ENCODE measurements around the gene SHROOM1.

The SHROOM1 gene

GRCh38 chr5:132821350-132821749 lies 9.1 kb downstream of the SHROOM1 start:
- H3K27me3 ChIP-seq (ENCODE audit: insufficient read depth, low read length, poor library complexity, severe bottlenecking): no peaks in the 10 kb centered on the region
- H3K9me3 ChIP-seq (ENCODE audit: insufficient read depth, low read depth, low read length): no peaks in the 10 kb centered on the region
- H3F3A ChIP-seq (ENCODE audit: low read depth): no peaks in the 10 kb centered on the region
- no peaks in the 10 kb centered on the region for H3K9me2 ChIP-seq (replicated peaks; ENCODE audit: low read depth, low read length)
- no peak overlapping the region for H2AFZ ChIP-seq (ENCODE audit: low read length)
- no peak overlapping the region for H3K4me2 ChIP-seq (ENCODE audit: low read depth, low read length, poor library complexity, severe bottlenecking)
- TF ChIP-seq EZH2phosphoT487 (IDR thresholded peaks at IDR 0.05; ENCODE audit: borderline replicate concordance): no peak
- TF ChIP-seq, protein P1, sequence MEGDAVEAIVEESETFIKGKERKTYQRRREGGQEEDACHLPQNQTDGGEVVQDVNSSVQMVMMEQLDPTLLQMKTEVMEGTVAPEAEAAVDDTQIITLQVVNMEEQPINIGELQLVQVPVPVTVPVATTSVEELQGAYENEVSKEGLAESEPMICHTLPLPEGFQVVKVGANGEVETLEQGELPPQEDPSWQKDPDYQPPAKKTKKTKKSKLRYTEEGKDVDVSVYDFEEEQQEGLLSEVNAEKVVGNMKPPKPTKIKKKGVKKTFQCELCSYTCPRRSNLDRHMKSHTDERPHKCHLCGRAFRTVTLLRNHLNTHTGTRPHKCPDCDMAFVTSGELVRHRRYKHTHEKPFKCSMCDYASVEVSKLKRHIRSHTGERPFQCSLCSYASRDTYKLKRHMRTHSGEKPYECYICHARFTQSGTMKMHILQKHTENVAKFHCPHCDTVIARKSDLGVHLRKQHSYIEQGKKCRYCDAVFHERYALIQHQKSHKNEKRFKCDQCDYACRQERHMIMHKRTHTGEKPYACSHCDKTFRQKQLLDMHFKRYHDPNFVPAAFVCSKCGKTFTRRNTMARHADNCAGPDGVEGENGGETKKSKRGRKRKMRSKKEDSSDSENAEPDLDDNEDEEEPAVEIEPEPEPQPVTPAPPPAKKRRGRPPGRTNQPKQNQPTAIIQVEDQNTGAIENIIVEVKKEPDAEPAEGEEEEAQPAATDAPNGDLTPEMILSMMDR (conservative IDR thresholded peaks at IDR 0.05; ENCODE audit: low read length): no peak
- no peaks in the 10 kb centered on the region for H4K20me1 ChIP-seq (ENCODE audit: insufficient read depth, low read length, poor library complexity, severe bottlenecking)
- H3K36me3 ChIP-seq (ENCODE audit: insufficient read depth, low read length): no peaks in the 10 kb centered on the region
- H3K79me2 ChIP-seq (ENCODE audit: insufficient read depth, low read length): no peaks in the 10 kb centered on the region
- no peak overlapping the region for H3K9ac ChIP-seq (ENCODE audit: low read depth, low read length, poor library complexity, severe bottlenecking)
- H3K4me1 ChIP-seq (ENCODE audit: insufficient read depth, low read length, poor library complexity, severe bottlenecking): no peaks in the 10 kb centered on the region
- H3K4me3 ChIP-seq (ENCODE audit: low read length, poor library complexity, severe bottlenecking): no peak overlapping the region

- Histone ChIP-seq H3K9me2 (replicated peaks; ENCODE audit: low read depth, low read length) (no peaks in the 10 kb centered on the region), H3K36me3 (ENCODE audit: insufficient read depth, low read length) (no peaks in the 10 kb centered on the region), H3K9me3 (ENCODE audit: insufficient read depth, low read depth, low read length) (no peaks in the 10 kb centered on the region), H3K79me2 (ENCODE audit: insufficient read depth, low read length) (no peaks in the 10 kb centered on the region), H4K20me1 (ENCODE audit: insufficient read depth, low read length, poor library complexity, severe bottlenecking) (no peaks in the 10 kb centered on the region), H3K4me3 (ENCODE audit: low read length, poor library complexity, severe bottlenecking) (no peak overlapping the region), H3K4me1 (ENCODE audit: insufficient read depth, low read length, poor library complexity, severe bottlenecking) (no peaks in the 10 kb centered on the region), H3K4me2 (ENCODE audit: low read depth, low read length, poor library complexity, severe bottlenecking) (no peak overlapping the region), H3K27me3 (ENCODE audit: insufficient read depth, low read length, poor library complexity, severe bottlenecking) (no peaks in the 10 kb centered on the region), H3K9ac (ENCODE audit: low read depth, low read length, poor library complexity, severe bottlenecking) (no peak overlapping the region), H2AFZ (ENCODE audit: low read length) (no peak overlapping the region), H3F3A (ENCODE audit: low read depth) (no peaks in the 10 kb centered on the region)
- TF ChIP-seq EZH2phosphoT487 (IDR thresholded peaks at IDR 0.05; ENCODE audit: borderline replicate concordance): no peak
- TF ChIP-seq, protein P1 (conservative IDR thresholded peaks at IDR 0.05; ENCODE audit: low read length): peak; percentile 69
Measured at GRCh38 chr5:132820162-132820754, 10.2 kb downstream of the SHROOM1 start.

DNA sequence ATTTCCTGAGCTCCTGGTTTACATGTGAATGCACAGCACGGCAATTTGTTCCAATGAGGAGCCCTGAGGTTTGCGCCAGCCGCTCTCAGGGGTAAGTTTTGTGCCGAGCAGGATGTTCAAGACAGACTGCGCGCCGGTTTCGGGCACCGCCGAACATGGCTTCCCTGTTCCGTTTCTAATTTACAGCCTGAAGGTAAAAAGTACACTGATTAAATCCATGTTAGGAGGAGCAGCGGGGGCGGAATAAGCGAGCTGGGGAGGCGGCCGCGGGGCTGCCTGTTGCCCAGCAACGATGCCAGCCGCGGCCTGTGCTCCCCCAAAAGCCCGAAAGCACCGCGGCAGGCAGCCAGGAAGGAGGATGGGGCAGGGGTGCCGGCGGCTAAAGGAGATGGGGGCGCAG lies 11.0 kb downstream of the SHROOM1 start:
- no peak for TF ChIP-seq EZH2phosphoT487 (IDR thresholded peaks at IDR 0.05; ENCODE audit: borderline replicate concordance)
- TF ChIP-seq, protein P1 (conservative IDR thresholded peaks at IDR 0.05; ENCODE audit: low read length): no peak
- H3F3A ChIP-seq (ENCODE audit: low read depth): no peaks in the 10 kb centered on the region
- H3K4me1 ChIP-seq (ENCODE audit: insufficient read depth, low read length, poor library complexity, severe bottlenecking): no peaks in the 10 kb centered on the region
- no peaks in the 10 kb centered on the region for H3K9me2 ChIP-seq (replicated peaks; ENCODE audit: low read depth, low read length)
- H3K27me3 ChIP-seq (ENCODE audit: insufficient read depth, low read length, poor library complexity, severe bottlenecking): no peaks in the 10 kb centered on the region
- no peak overlapping the region for H3K4me2 ChIP-seq (ENCODE audit: low read depth, low read length, poor library complexity, severe bottlenecking)
- no peaks in the 10 kb centered on the region for H3K9me3 ChIP-seq (ENCODE audit: insufficient read depth, low read depth, low read length)
- no peak overlapping the region for H3K4me3 ChIP-seq (ENCODE audit: low read length, poor library complexity, severe bottlenecking)
- no peaks in the 10 kb centered on the region for H3K79me2 ChIP-seq (ENCODE audit: insufficient read depth, low read length)
- H2AFZ ChIP-seq (ENCODE audit: low read length): no peak overlapping the region
- no peak overlapping the region for H3K9ac ChIP-seq (ENCODE audit: low read depth, low read length, poor library complexity, severe bottlenecking)
- H4K20me1 ChIP-seq (ENCODE audit: insufficient read depth, low read length, poor library complexity, severe bottlenecking): no peaks in the 10 kb centered on the region
- no peaks in the 10 kb centered on the region for H3K36me3 ChIP-seq (ENCODE audit: insufficient read depth, low read length)

Data from Loucy (cell line).